ENCODE results near the gene C19orf85. TPM values are rescaled to one million over a fixed set of nuclear protein-coding genes. Genes with fewer than 3 reads are reported as not detected.

The C19orf85 gene
- total and polyA plus RNA-seq, 11 donors = not detected

GRCh38 chr19:55486971-55487923 is 22.7 kb upstream of the C19orf85 start:
- Histone ChIP-seq H3K4me1 (peaks cover 7 to 65% (median 41%) of the 10 kb centered on the region in 12 donors), H3K27me3 (peaks cover 0 to 6% (median 0%) of the 10 kb centered on the region in 9 donors), H3K4me3 (peak overlapping the region in 8 of 12 donors; percentile 5 to 38 (median 23)), H3K27ac (peak overlapping the region; percentile 65 to 98 (median 86)), H3K36me3 (peaks cover 0 to 12% (median 6%) of the 10 kb centered on the region in 9 donors), H3K9me3 (no peaks in the 10 kb centered on the region)
- intact Hi-C loops (cut with DNase I) = no loop called here
- DNase-seq (peak; percentile 70 to 87 (median 82)), ATAC-seq (peak; percentile 46 to 77 (median 64))
- TF ChIP-seq POLR2A (IDR thresholded peaks at IDR 0.05) = no peak
- no peak for TF ChIP-seq CTCF (IDR thresholded peaks at IDR 0.05)
- 21 to 41% (median 36%) methylated on average over 10 to 27 of the region's 27 CpGs for whole genome bisulfite sequencing, 4 donors

GRCh38 chr19:55486043-55486970 is 21.8 kb upstream of the C19orf85 start:
- no peaks in the 10 kb centered on the region for H3K9me3 ChIP-seq
- 61 to 74% (median 68%) methylated on average over 36 to 53 of the region's 53 CpGs for WGBS, 4 donors
- H3K36me3 ChIP-seq = peaks cover 0 to 20% (median 9%) of the 10 kb centered on the region in 9 donors
- ATAC-seq (peak in 1 of 4 donors; percentile 5), DNase-seq (peak in 3 of 5 donors; percentile 33 to 76 (median 33))
- H3K27ac ChIP-seq = peak overlapping the region; percentile 65 to 98 (median 86)
- TF ChIP-seq POLR2A (IDR thresholded peaks at IDR 0.05) = no peak
- peak in 10 of 12 donors; percentile 8 to 45 (median 24) for TF ChIP-seq CTCF (IDR thresholded peaks at IDR 0.05)
- intact Hi-C loops (cut with DNase I) = no loop called here
- peaks cover 0 to 6% (median 0%) of the 10 kb centered on the region in 9 donors for H3K27me3 ChIP-seq
- H3K4me3 ChIP-seq = peak overlapping the region in 7 of 12 donors; percentile 15 to 38 (median 27)
- peaks cover 7 to 65% (median 40%) of the 10 kb centered on the region in 12 donors for H3K4me1 ChIP-seq

- H3K27me3 ChIP-seq = peaks cover 0 to 6% (median 0%) of the 10 kb centered on the region in 9 donors
- no peaks in the 10 kb centered on the region for H3K9me3 ChIP-seq
- ATAC-seq = no peak
- peaks cover 0 to 23% (median 10%) of the 10 kb centered on the region in 9 donors for H3K36me3 ChIP-seq
- peak overlapping the region in 11 of 12 donors; percentile 64 to 98 (median 84) for H3K27ac ChIP-seq
- 29 to 54% (median 34%) methylated on average over 6 to 18 of the region's 18 CpGs for WGBS, 4 donors
- peak overlapping the region; percentile 29 to 69 (median 60) for H3K4me3 ChIP-seq
- no peak for TF ChIP-seq CTCF (IDR thresholded peaks at IDR 0.05)
- no peak for TF ChIP-seq POLR2A (IDR thresholded peaks at IDR 0.05)
- H3K4me1 ChIP-seq = peaks cover 7 to 65% (median 40%) of the 10 kb centered on the region in 12 donors
- DNase-seq = peak in 1 of 5 donors; percentile 38
- intact Hi-C loops (cut with DNase I) = no loop called here
Measured at GRCh38 chr19:55485439-55486011, 21.0 kb upstream of the C19orf85 start.

Measured in heart left ventricle (tissue), 16 donors.